HepG2 (cell line): ENCODE data around the gene CEP164. TPM values are rescaled to one million over a fixed set of nuclear protein-coding genes. Genes with fewer than 3 reads are reported as not detected.

ENCODE experiments used
- CHCHD3 ChIP-seq: sonication (generic); formaldehyde crosslinking; IDR thresholded peaks from 2 replicates; pipeline ENCODE4 v1.8.0; 2022; ENCODE audit warnings: mild to moderate bottlenecking, missing genetic modification reagents, moderate library complexity
- KLF12 ChIP-seq: sonication (generic); formaldehyde crosslinking; IDR thresholded peaks from 2 replicates; pipeline ENCODE4 v1.4.0; 2020; ENCODE audit warnings: missing genetic modification reagents, borderline replicate concordance
- KMT2A ChIP-seq: sonication (generic); formaldehyde crosslinking; IDR thresholded peaks from 2 replicates; pipeline ENCODE4 v1.4.0; 2020; ENCODE audit warnings: missing genetic modification reagents
- MIER3 ChIP-seq: IDR thresholded peaks from 2 replicates; pipeline ENCODE4 v1.6.1; 2016; ENCODE audit warnings: missing compliant biosample characterization, borderline replicate concordance
- NR2F1 ChIP-seq, 2 experiments: fragments of 450-650 bp in 1 of 2; formaldehyde crosslinking in 1 of 2; IDR thresholded peaks; 2 replicates each; pipeline versions ENCODE4 v1.5.0 to v1.6.1; 2016 to 2020; ENCODE audit warnings: mild to moderate bottlenecking in 1 of 2, missing compliant biosample characterization in 1 of 2, missing genetic modification reagents in 1 of 2, moderate library complexity in 1 of 2
- PAF1 ChIP-seq: IDR thresholded peaks from 2 replicates; pipeline ENCODE4 v1.6.1; 2016; ENCODE audit warnings: missing genetic modification reagents, missing compliant biosample characterization
- POLR2AphosphoS5 ChIP-seq: IDR thresholded peaks from 2 replicates; pipeline ENCODE4 v1.6.1; 2012; ENCODE audit warnings: low read depth, low read length
- RORA ChIP-seq: sonication (generic); formaldehyde crosslinking; IDR thresholded peaks from 2 replicates; pipeline ENCODE4 v1.5.0; 2020; ENCODE audit warnings: mild to moderate bottlenecking, missing genetic modification reagents, moderate library complexity
- TIGD3 ChIP-seq: sonication (generic); formaldehyde crosslinking; IDR thresholded peaks from 2 replicates; pipeline ENCODE4 v1.5.1; 2020; ENCODE audit warnings: mild to moderate bottlenecking, missing genetic modification reagents, borderline replicate concordance
- ZBTB34 ChIP-seq: sonication (generic); formaldehyde crosslinking; IDR thresholded peaks from 2 replicates; pipeline ENCODE4 v1.8.0; 2022; ENCODE audit warnings: mild to moderate bottlenecking, missing genetic modification reagents
- ZBTB43 ChIP-seq: sonication (generic); formaldehyde crosslinking; conservative IDR thresholded peaks from 2 replicates; pipeline ENCODE4 v1.4.0; 2020; ENCODE audit warnings: missing genetic modification reagents
- ZEB1 ChIP-seq: IDR thresholded peaks from 2 replicates; pipeline ENCODE4 v1.6.1; 2012; ENCODE audit warnings: mild to moderate bottlenecking, low read depth, inconsistent platforms; ENCODE audit not compliant: insufficient replicate concordance
- ZFP36L1 ChIP-seq: sonication (generic); formaldehyde crosslinking; IDR thresholded peaks from 2 replicates; pipeline ENCODE4 v1.8.0; 2022; ENCODE audit warnings: mild to moderate bottlenecking, missing genetic modification reagents, moderate library complexity
- ZNF205 ChIP-seq: IDR thresholded peaks from 2 replicates; pipeline ENCODE4 v1.6.1; 2018; ENCODE audit warnings: missing biosample characterization, missing genetic modification reagents
- ZNF296 ChIP-seq: sonication (generic); formaldehyde crosslinking; conservative IDR thresholded peaks from 2 replicates; pipeline ENCODE4 v1.5.0; 2020; ENCODE audit warnings: mild to moderate bottlenecking, missing genetic modification reagents
- ZNF350 ChIP-seq: sonication (generic); formaldehyde crosslinking; IDR thresholded peaks from 2 replicates; pipeline ENCODE4 v1.4.0; 2020; ENCODE audit warnings: mild to moderate bottlenecking, low read depth, missing genetic modification reagents, borderline replicate concordance
- ZNF382 ChIP-seq: sonication (generic); formaldehyde crosslinking; IDR thresholded peaks from 2 replicates; pipeline ENCODE4 v1.5.0; 2020; ENCODE audit warnings: missing genetic modification reagents, mild to moderate bottlenecking, borderline replicate concordance
- ZNF414 ChIP-seq: sonication (generic); formaldehyde crosslinking; IDR thresholded peaks from 2 replicates; pipeline ENCODE4 v1.5.0; 2020; ENCODE audit warnings: missing genetic modification reagents
- ZNF670 ChIP-seq: sonication (generic); formaldehyde crosslinking; IDR thresholded peaks from 2 replicates; pipeline ENCODE4 v1.8.0; 2022; ENCODE audit warnings: mild to moderate bottlenecking, missing genetic modification reagents, borderline replicate concordance
- ZNF766 ChIP-seq: sonication (generic); formaldehyde crosslinking; IDR thresholded peaks from 2 replicates; pipeline ENCODE4 v1.5.0; 2020; ENCODE audit warnings: missing genetic modification reagents, borderline replicate concordance
- ZNF776 ChIP-seq: sonication (generic); formaldehyde crosslinking; IDR thresholded peaks from 2 replicates; pipeline ENCODE4 v1.4.0; 2020; ENCODE audit warnings: mild to moderate bottlenecking, missing genetic modification reagents
- ZNF788 ChIP-seq: sonication (generic); formaldehyde crosslinking; IDR thresholded peaks from 2 replicates; pipeline ENCODE4 v1.5.0; 2020; ENCODE audit warnings: mild to moderate bottlenecking, missing genetic modification reagents, borderline replicate concordance
- ZNF790 ChIP-seq: sonication (generic); formaldehyde crosslinking; IDR thresholded peaks from 2 replicates; pipeline ENCODE4 v1.8.0; 2022; ENCODE audit warnings: missing genetic modification reagents, mild to moderate bottlenecking, borderline replicate concordance
- polyA plus RNA-seq, 8 experiments: library from polyadenylated mRNA; depleted of rRNA in 3 of 8; stranded (reverse) in 7 of 8; unstranded in 1 of 8; fragments of >200 nt; fragmentation: Illumina TruSeq in 4 of 8; extraction: Trizol in 4 of 8; gene quantifications; 2 replicates each; pipeline versions ENCODE4 v1.2.1 to v1.2.3, GENCODE V29; 2011 to 2016; ENCODE audit warnings: low read depth in 4 of 8, missing spikeins in 1 of 8, mixed read lengths in 1 of 8; ENCODE audit not compliant: insufficient read depth in 1 of 8
- total RNA-seq, 5 experiments: library from RNA; depleted of rRNA; stranded (reverse); fragments of >200 nt; fragmentation: Illumina TruSeq; extraction: Trizol; gene quantifications; 2 replicates each; pipeline ENCODE4 v1.2.3, GENCODE V29; 2016; ENCODE audit warnings: low read depth in 1 of 5

The CEP164 gene
- total and polyA plus RNA-seq, 2 of the 13 experiments (the other 11 are each of a cell fraction or from before 2014, with no cell fraction given): 11.4 to 15.2 TPM

DNA sequence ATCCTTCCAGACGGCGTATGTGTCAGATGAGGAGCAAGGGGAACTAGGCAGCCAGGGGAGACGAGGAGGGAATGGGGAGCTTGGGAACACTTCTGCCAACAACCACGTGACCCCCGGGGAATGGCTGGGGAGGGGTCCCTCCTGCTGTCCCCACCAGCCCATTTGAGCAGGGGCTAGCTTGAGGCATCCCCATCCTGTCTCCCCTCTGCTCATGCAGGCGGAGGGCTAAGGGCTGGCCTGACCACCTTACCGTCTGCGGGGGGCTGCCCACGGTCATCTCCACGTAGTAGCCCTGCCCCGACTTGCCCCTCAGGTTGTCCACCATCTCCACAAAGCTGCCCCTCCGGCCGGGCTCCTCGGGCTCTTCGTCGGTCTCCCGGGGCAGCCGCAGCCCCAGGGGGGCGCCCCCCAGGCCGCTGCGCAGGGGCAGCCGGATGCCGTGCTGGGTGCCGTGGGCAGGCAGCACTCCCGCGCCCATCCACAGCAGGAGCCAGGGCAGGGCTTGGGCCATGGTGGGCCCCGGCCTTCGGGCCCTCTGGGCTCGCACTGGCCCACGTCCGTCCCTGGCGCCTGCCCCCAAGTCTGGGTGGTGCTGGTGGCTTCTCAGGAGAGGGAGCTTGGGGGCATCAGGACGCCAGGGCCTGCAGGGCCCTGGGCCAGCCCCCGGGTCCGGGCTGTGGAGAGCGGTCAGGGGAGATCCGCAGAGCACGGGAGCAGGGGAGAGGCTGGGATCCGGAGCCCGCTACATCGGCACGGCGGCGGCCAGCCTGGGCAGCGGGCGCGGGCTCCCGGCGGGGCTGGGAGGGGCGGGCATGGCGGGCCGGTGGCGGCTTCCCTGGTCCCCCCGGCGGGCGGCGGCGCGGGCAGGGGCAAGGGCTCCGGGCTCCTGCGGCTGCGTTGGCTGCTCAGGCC is 12.1 kb upstream of the CEP164 start (continued):
- TF ChIP-seq KLF12 (no peak), ZNF414 (CRISPR knock-in tag) (0 out of 2 replicates have a peak, but pooled peaks have one; percentile 14), ZBTB34 (CRISPR knock-in tag) (0 out of 2 replicates have a peak, but pooled peaks have one; percentile 35), ZEB1 (no peak), ZNF790 (no peak), RORA (CRISPR knock-in tag) (no peak), ZFP36L1 (CRISPR knock-in tag) (no peak), NR2F1 (CRISPR knock-in tag; IDR thresholded peaks at IDR 0.05) (no peak), KMT2A (no peak), CHCHD3 (CRISPR knock-in tag) (0 out of 2 replicates have a peak, but pooled peaks have one; percentile 49), POLR2AphosphoS5 (no peak), PAF1 (no peak), ZNF766 (no peak), ZNF382 (CRISPR knock-in tag) (no peak), ZNF350 (CRISPR knock-in tag) (no peak), ZNF205 (no peak), ZNF296 (no peak), MIER3 (CRISPR knock-in tag) (no peak), ZNF670 (CRISPR knock-in tag) (no peak), ZNF788 (CRISPR knock-in tag) (no peak), ZBTB43 (no peak), ZNF776 (0 out of 2 replicates have a peak, but pooled peaks have one; percentile 22), TIGD3 (CRISPR knock-in tag) (no peak)
